Aorta (tissue), 5 donors: ENCODE results near the gene PRR5L. TPM values are rescaled to one million over a fixed set of nuclear protein-coding genes. Genes with fewer than 3 reads are reported as not detected.
A peak's percentile ranks its signal among the peaks of the same experiment; 100 is the strongest.

ENCODE experiments used
- ATAC-seq: fragments of 200-7000 bp; cut with Tn5 transposase; one replicate; pipeline ENCODE4 v1.9.1; 2022; ENCODE audit warnings: moderate library complexity; ENCODE audit not compliant: low FRiP score
- DNase-seq, 2 donors: peaks; one replicate each; pipeline ENCODE4 v3.0.0-alpha.2; 2020
- H3K27ac ChIP-seq, 2 donors: one replicate each; pipeline ENCODE4 v1.5.1; 2013; ENCODE audit warnings: low read length in 2 of 2, mild to moderate bottlenecking in 2 of 2, moderate library complexity in 2 of 2, control low read depth in 1 of 2, inconsistent platforms in 1 of 2, low read depth in 1 of 2
- H3K27me3 ChIP-seq, 2 donors: one replicate each; pipeline ENCODE4 v1.6.1; 2013; ENCODE audit warnings: control low read depth in 1 of 2, low read length in 1 of 2, mild to moderate bottlenecking in 1 of 2, moderate library complexity in 1 of 2; ENCODE audit not compliant: insufficient read depth in 2 of 2, control insufficient read depth in 1 of 2
- H3K36me3 ChIP-seq, 2 donors: one replicate each; pipeline ENCODE4 v1.6.1; 2013; ENCODE audit warnings: control low read depth in 1 of 2, low read length in 1 of 2, mild to moderate bottlenecking in 1 of 2; ENCODE audit not compliant: insufficient read depth in 2 of 2, control insufficient read depth in 1 of 2
- H3K4me1 ChIP-seq, 2 donors: one replicate each; pipeline ENCODE4 v1.6.1; 2013; ENCODE audit warnings: low read length in 2 of 2, control low read depth in 1 of 2, mild to moderate bottlenecking in 1 of 2, moderate library complexity in 1 of 2; ENCODE audit not compliant: insufficient read depth in 2 of 2, control insufficient read depth in 1 of 2
- H3K4me3 ChIP-seq, 2 donors: one replicate each; pipeline ENCODE4 v1.5.1; 2013; ENCODE audit warnings: low read length in 2 of 2, control low read depth in 1 of 2, mild to moderate bottlenecking in 1 of 2
- H3K9me3 ChIP-seq: one replicate; pipeline ENCODE4 v1.6.1; 2013; ENCODE audit warnings: mild to moderate bottlenecking, low read length; ENCODE audit not compliant: control insufficient read depth
- WGBS, 2 donors: extraction: QIAGEN DNeasy Blood & Tissue Kit; methylation state at CpG; one replicate each; pipeline ENCODE4 v1.1.7; 2013; 5-methylcytosine and 5-hydroxymethylcytosine counted together
- intact Hi-C, 2 donors: fragments of 100-400 bp; cut with DNase I; formaldehyde crosslinking; loops; one replicate each; pipeline versions ENCODE4 v1.14.2 to v1.15.0; 2022
- polyA plus RNA-seq, 2 donors: library from polyadenylated mRNA; stranded (reverse); fragments of 200-250 nt; gene quantifications; one replicate each; pipeline ENCODE4 v1.2.3, GENCODE V29; 2013
- total RNA-seq, 2 donors: library from RNA; stranded (reverse); fragmentation: NEBNext Ultra II Directional; extraction: Animal tissue kit (Norgen Biotek cat#: 25700); gene quantifications; one replicate each; pipeline ENCODE4 v1.2.1, GENCODE V29; 2021
- donor health status: healthy with polysubstance abuse.
- donor health status: Bipolar disorder and iron deficiency.
- donor health status: DM: no; HTN: no; CAD: no.
- donor health status: DM: no; HTN: no; CAD: no.
- donor health status: DM: yes; HTN: yes; CAD: no.

The PRR5L gene
- total and polyA plus RNA-seq, 4 donors = 3.3 to 15.3 (median 5.4) TPM

DNA sequence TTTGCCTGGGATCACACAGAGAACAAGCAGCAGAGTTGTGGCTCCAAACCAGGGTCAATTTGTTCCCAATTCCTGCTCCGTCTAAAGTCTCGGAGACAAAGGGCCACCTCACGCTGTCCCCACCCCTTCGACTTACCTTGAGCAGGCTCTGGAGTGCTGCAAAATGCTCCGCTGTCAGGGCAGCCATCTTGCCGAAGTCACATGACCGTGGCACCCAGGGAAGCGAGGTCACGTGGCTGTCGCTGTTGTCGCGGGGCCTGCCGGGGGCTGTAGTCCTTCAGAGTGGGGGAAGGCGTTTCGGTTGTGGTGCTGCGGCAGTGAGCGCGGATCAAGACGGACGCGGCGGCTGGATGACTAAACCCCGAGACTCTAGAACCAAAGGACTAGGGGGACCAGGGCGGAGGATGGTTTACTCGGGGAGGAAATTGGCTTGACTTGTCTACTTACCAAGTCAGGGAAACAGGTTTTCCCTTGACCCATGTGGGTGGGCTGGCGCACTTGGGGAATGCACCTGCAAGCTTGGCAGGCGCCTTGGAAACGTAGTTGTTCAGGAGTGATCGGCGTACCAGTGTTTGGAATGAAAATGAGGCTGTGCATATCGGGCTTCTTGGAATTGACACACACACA lies 6.7 kb upstream of the PRR5L start, which contains the start of gene COMMD9:
Gene COMMD9 (minus strand): TSS at position 199 of the 627 bp plus-strand sequence. CDS start 12 bp downstream, at position 187.
- WGBS, 2 donors = 1 to 2% methylated on average over 31 of the region's 31 CpGs
- peak; percentile 98 for ATAC-seq
- H3K36me3 ChIP-seq = no peaks in the 10 kb centered on the region
- H3K4me3 ChIP-seq = peak within 1 kb of the TSS; percentile 55 to 78
- no peaks in the 10 kb centered on the region for H3K27me3 ChIP-seq
- no peaks in the 10 kb centered on the region for H3K4me1 ChIP-seq
- intact Hi-C loops = no loop called here
- H3K27ac ChIP-seq = no peak within 1 kb of the TSS
- DNase-seq = peak; percentile 97 to 98
- H3K9me3 ChIP-seq = no peaks in the 10 kb centered on the region

DNA sequence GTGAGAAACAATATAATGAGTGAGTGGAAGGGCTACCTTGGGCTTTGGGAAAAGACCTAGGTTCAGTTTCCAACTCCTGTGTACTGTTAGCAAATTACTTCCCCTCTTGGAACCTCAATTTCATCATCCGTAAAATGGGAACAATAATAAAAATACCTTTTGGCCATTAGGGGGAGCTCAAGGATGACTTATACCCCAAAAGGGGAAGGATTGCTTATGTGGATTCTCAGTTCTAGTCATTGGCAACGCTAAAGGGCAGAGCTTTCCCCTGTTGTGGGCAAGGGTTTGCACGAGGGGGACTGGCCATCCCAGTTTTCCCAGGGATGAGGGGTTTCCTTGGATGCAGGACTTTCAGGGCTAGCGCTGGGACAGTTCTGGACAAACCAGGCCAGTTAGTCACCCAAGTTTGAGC lies 3.8 kb upstream of the PRR5L start:
- Histone ChIP-seq H3K27me3 (no peaks in the 10 kb centered on the region), H3K4me1 (no peaks in the 10 kb centered on the region), H3K27ac (no peak overlapping the region), H3K9me3 (no peaks in the 10 kb centered on the region), H3K4me3 (no peak overlapping the region), H3K36me3 (no peaks in the 10 kb centered on the region)
- intact Hi-C loops = loop anchor here (5.0 to 10.0 kb wide), 3 partner anchors 182 to 200 kb away; no protein-coding TSS in a partner anchor
- WGBS, 2 donors = 26 to 37% methylated on average over 4 of the region's 4 CpGs
- no peak for DNase-seq
- ATAC-seq = no peak

DNA sequence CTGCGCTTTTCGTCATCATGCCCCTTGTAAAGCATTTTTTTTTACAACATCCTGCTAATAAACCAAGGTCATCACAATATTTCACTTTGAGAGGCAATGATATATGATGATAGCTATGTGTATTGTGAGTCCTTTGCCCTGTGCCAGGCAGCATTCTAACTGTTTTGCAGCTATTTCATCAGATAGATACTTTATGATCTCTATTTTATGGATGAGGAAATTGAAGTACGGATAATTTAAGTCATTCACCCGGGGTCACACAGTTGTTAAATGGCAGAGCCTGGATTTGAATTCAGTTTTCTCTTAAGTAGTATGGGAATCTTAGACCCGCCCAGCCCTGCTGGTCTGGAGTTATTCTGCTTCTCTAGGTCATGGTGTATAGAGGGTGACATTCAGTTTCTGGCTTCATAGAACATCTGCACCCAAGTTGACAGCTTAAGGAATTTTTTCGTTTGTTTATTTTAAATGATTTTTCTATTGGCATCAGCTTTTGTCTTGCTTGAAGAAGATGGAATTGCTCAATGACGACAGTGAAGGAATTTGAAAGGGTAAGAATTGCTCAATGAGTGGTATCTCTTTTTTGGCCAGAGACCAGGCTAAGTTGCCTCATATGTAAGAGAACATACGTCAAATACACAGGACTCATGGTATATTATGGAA lies 926 bp downstream of the PRR5L start:
- Histone ChIP-seq H3K27ac (no peak overlapping the region), H3K4me3 (no peak overlapping the region), H3K9me3 (no peaks in the 10 kb centered on the region), H3K27me3 (no peaks in the 10 kb centered on the region), H3K4me1 (no peaks in the 10 kb centered on the region), H3K36me3 (no peaks in the 10 kb centered on the region)
- intact Hi-C loops = loop anchor here in 1 of 2 donors (10.0 kb wide), 1 partner anchor 178 kb away; no protein-coding TSS in a partner anchor
- ATAC-seq (no peak), DNase-seq (no peak)
- WGBS, 2 donors = 83 to 84% methylated on average over 8 of the region's 8 CpGs

DNA sequence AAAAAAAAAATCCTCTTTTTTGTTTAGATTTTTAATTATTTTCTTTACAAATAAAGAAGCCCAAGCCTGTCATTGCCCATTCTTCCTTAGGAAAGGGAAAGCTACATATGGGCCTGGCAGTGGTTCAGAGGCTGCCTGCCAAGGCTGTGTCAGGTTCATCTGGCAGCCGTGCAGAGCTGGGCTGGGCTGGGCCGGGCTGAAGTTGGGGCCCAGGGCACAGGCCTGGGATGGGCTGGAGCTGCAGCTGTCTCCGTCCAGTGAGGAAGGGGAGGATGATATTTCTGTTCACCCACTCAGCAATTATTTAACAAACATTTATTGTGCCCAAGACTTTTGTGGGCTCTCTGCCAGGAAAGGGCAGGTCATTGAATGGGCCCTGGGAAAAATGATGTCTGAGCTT lies 4.6 kb downstream of the PRR5L start:
- intact Hi-C loops = no loop called here
- 3 to 8% methylated on average over 3 of the region's 3 CpGs for WGBS, 2 donors
- Histone ChIP-seq H3K36me3 (no peaks in the 10 kb centered on the region), H3K9me3 (no peaks in the 10 kb centered on the region), H3K27me3 (no peaks in the 10 kb centered on the region), H3K4me1 (no peaks in the 10 kb centered on the region), H3K27ac (no peak overlapping the region), H3K4me3 (no peak overlapping the region)
- DNase-seq = no peak
- no peak for ATAC-seq

DNA sequence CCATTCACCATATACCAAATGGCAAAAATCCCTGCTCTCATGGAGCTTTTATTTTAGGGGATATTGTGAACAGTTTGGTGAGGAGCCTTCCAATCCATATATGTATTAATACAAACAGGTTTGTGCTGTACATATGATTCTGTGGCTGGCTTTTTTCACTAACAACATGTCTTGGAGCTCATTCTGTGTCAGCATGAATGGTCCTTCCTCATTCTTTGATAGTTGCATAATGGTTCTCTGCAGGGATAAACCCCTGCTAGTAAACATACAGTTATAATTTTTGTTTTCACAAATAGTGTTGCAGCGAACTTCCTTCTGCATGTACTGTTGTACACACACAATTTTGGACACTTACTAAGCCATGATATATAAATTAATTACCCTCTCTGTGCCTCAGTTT lies 8.3 kb downstream of the PRR5L start:
- no peaks in the 10 kb centered on the region for H3K27me3 ChIP-seq
- no peak for DNase-seq
- no peaks in the 10 kb centered on the region for H3K36me3 ChIP-seq
- no peak overlapping the region for H3K27ac ChIP-seq
- 84 to 97% methylated on average over 1 of the region's 1 CpG for WGBS, 2 donors
- intact Hi-C loops = no loop called here
- no peak overlapping the region for H3K4me3 ChIP-seq
- ATAC-seq = no peak
- H3K9me3 ChIP-seq = no peaks in the 10 kb centered on the region
- H3K4me1 ChIP-seq = no peaks in the 10 kb centered on the region

DNA sequence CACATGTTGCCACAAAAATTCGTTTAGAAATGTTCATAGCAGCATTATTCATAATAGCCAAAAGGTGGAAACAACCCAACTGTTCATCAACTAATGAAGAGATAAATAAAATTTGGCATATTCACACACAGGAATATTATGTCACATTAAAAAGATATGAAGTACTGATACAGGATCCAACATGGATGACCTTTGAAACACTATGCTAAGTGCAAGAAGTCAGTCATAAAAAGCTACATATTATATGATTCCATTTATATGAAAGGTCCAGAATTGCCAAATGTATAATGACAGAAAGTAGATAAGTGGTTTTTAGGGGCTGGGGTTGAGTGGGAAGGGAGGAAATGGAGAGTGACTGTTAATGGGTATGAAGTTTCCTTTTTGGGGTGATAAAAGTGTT lies 9.0 kb downstream of the PRR5L start:
- Histone ChIP-seq H3K9me3 (no peaks in the 10 kb centered on the region), H3K27ac (no peak overlapping the region), H3K27me3 (no peaks in the 10 kb centered on the region), H3K4me1 (no peaks in the 10 kb centered on the region), H3K36me3 (no peaks in the 10 kb centered on the region), H3K4me3 (no peak overlapping the region)
- intact Hi-C loops = no loop called here
- WGBS, 2 donors = 55 to 61% methylated on average over 1 of the region's 1 CpG
- no peak for ATAC-seq
- no peak for DNase-seq

DNA sequence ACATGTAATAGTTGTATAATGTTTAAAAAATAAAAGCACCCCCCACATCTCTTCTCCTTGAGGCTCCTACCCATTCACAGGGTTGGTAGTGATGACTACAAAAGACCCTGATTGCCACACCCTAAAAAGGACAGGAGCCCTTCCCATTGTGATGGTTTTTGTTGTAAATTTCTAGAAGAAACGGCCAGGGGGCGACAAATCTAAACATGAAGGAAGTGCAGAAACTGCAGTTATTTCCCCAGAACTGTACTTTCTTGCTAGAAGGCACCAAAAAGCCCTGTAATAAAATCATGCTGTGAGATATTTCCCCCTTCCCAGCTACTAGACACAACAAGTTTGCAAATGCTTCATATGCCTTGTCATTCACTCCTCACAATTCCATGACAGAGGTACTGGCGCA lies 10.8 kb downstream of the PRR5L start:
- no peaks in the 10 kb centered on the region for H3K9me3 ChIP-seq
- no peaks in the 10 kb centered on the region for H3K4me1 ChIP-seq
- DNase-seq (no peak), ATAC-seq (no peak)
- no peaks in the 10 kb centered on the region for H3K27me3 ChIP-seq
- H3K27ac ChIP-seq = no peak overlapping the region
- intact Hi-C loops = no loop called here
- H3K36me3 ChIP-seq = no peaks in the 10 kb centered on the region
- WGBS, 2 donors = 36 to 40% methylated on average over 3 of the region's 3 CpGs
- no peak overlapping the region for H3K4me3 ChIP-seq

DNA sequence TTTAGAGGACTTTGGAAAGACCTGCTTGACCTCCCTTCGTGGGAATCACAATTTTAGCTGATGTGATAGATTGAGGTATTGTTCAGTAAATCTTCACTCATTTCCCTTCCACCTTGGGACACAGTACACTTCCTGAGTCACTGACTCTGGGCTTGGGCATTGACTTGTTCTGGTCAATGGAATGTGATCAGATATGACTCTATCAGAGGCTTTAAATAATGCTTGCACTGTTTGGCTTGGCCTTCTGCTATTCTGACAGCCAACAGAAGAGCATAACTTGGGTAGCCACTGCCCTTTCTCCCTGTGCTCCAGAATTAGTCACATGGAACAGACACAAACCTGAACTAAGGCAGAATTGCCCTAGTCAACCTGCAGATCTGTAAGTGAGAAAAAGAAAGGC lies 12.5 kb downstream of the PRR5L start:
- Histone ChIP-seq H3K9me3 (no peaks in the 10 kb centered on the region), H3K36me3 (no peaks in the 10 kb centered on the region), H3K27me3 (no peaks in the 10 kb centered on the region), H3K27ac (no peak overlapping the region), H3K4me3 (no peak overlapping the region), H3K4me1 (no peaks in the 10 kb centered on the region)
- 84 to 86% methylated on average over 1 of the region's 1 CpG for WGBS, 2 donors
- no peak for ATAC-seq
- DNase-seq = no peak
- intact Hi-C loops = no loop called here

DNA sequence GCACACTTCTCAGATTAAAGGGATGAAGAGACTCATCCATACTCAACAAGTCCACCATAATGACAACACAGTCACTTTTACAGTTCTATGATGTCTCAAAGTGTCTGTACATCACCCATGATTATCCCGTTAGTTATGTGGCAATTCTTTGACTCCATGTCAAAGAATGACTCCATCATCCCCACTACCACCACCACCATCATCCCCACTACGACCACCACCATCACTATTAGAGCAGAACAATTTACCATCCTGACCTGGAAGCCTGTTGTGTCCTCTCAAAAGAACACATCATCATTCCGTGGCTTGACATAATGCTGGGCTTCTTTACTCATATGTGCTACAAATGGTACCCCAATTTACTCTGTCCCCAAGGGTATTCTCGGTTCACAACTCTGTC lies 13.7 kb downstream of the PRR5L start:
- Histone ChIP-seq H3K9me3 (no peaks in the 10 kb centered on the region), H3K4me3 (no peak overlapping the region), H3K27me3 (no peaks in the 10 kb centered on the region), H3K27ac (no peak overlapping the region), H3K4me1 (peaks cover 0 to 4% of the 10 kb centered on the region in 2 donors), H3K36me3 (no peaks in the 10 kb centered on the region)
- ATAC-seq (no peak), DNase-seq (no peak)
- 92 to 93% methylated on average over 4 of the region's 4 CpGs for WGBS, 2 donors
- intact Hi-C loops = no loop called here
